ENCODE results near the gene TTBK2. TPM values are rescaled to one million over a fixed set of nuclear protein-coding genes. Genes with fewer than 3 reads are reported as not detected.
"Not testable (repeated sequence)": the region's sequence is repeated elsewhere in the genome, so short reads cannot be mapped to it uniquely, and the experiment has no call there.

TTBK2 gene
- total RNA-seq, 1 experiment from 2014 or later: 17.2 TPM

GRCh38 chr15:42772144-42772543 lies 148.4 kb downstream of the TTBK2 start:
- ChIA-PET POLR2A (no interaction called here), CTCF (no interaction called here)
- BruUV-seq (replicated peaks): no TSS peak
- H3K27ac ChIP-seq (ENCODE audit: low read length): no peak overlapping the region
- TF ChIP-seq TCF7L2 (IDR thresholded peaks at IDR 0.05; ENCODE audit: low read depth, low read length) (no peak), REST (IDR thresholded peaks at IDR 0.05; ENCODE audit: insufficient read depth in 1 of 2, low read depth in 2 of 2, low read length in 1 of 2) (no peak), POLR2AphosphoS5 (IDR thresholded peaks at IDR 0.05; ENCODE audit: low read depth, low read length) (no peak), SIN3A (IDR thresholded peaks at IDR 0.05; ENCODE audit: borderline replicate concordance, insufficient read depth, low read depth, low read length) (no peak)
- TF ChIP-seq, protein P1, sequence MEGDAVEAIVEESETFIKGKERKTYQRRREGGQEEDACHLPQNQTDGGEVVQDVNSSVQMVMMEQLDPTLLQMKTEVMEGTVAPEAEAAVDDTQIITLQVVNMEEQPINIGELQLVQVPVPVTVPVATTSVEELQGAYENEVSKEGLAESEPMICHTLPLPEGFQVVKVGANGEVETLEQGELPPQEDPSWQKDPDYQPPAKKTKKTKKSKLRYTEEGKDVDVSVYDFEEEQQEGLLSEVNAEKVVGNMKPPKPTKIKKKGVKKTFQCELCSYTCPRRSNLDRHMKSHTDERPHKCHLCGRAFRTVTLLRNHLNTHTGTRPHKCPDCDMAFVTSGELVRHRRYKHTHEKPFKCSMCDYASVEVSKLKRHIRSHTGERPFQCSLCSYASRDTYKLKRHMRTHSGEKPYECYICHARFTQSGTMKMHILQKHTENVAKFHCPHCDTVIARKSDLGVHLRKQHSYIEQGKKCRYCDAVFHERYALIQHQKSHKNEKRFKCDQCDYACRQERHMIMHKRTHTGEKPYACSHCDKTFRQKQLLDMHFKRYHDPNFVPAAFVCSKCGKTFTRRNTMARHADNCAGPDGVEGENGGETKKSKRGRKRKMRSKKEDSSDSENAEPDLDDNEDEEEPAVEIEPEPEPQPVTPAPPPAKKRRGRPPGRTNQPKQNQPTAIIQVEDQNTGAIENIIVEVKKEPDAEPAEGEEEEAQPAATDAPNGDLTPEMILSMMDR (IDR thresholded peaks at IDR 0.05): no peak
- in situ Hi-C loops (cut with HindIII; ENCODE audit: low pct_unique_long_range_greater_than_20kb, low sequenced_read_pairs): no loop called here
- H3K9me3 ChIP-seq (ENCODE audit: control insufficient read depth, insufficient read depth, low read depth, low read length): no peaks in the 10 kb centered on the region
- peaks cover 4% of the 10 kb centered on the region for H3K36me3 ChIP-seq (ENCODE audit: control insufficient read depth, insufficient read depth, low read length)
- H3K27me3 ChIP-seq (ENCODE audit: control insufficient read depth, insufficient read depth, low read length): no peaks in the 10 kb centered on the region
- H3K4me3 ChIP-seq (ENCODE audit: low read depth in 2 of 2, low read length in 2 of 2): no peak overlapping the region
- intact Hi-C loops (cut with micrococcal nuclease; ENCODE audit: unreplicated experiment): no loop called here
- DNase-seq (ENCODE audit: low read depth, low spot score) (no peak), ATAC-seq (no peak)
- H3K4me1 ChIP-seq (ENCODE audit: control insufficient read depth, insufficient read depth, low read length): no peaks in the 10 kb centered on the region

DNA sequence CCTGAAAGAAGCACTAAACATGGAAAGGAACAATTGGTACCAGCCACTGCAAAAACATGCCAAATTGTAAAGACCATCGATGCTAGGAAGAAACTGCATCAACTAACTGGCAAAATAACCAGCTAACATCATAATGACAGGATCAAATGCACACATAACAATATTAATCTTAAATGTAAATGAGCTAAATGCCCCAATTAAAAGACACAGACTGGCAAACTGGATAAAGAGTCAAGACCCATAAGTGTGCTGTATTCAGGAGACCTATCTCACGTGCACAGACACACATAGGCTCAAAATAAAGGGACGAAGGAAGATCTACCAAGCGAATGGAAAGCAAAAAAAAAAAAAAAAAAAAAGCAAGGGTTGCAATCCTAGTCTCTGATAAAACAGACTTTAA lies 154.5 kb downstream of the TTBK2 start:
- ATAC-seq: not testable (repeated sequence)

GRCh38 chr15:42764154-42764731 lies 156.3 kb downstream of the TTBK2 start:
- H3K36me3 ChIP-seq (ENCODE audit: control insufficient read depth, insufficient read depth, low read length); in situ Hi-C loops (cut with HindIII; ENCODE audit: low pct_unique_long_range_greater_than_20kb, low sequenced_read_pairs); CTCF ChIA-PET; H3K27ac ChIP-seq (ENCODE audit: low read length); H3K4me1 ChIP-seq (ENCODE audit: control insufficient read depth, insufficient read depth, low read length); BruUV-seq (replicated peaks); H3K27me3 ChIP-seq (ENCODE audit: control insufficient read depth, insufficient read depth, low read length); intact Hi-C loops (cut with micrococcal nuclease; ENCODE audit: unreplicated experiment); ATAC-seq; H3K4me3 ChIP-seq (ENCODE audit: low read depth in 2 of 2, low read length in 2 of 2); H3K9me3 ChIP-seq (ENCODE audit: control insufficient read depth, insufficient read depth, low read depth, low read length); POLR2A ChIA-PET; DNase-seq (ENCODE audit: low read depth, low spot score): not testable (repeated sequence)

More for the DNA sequence above, 154.5 kb downstream of the TTBK2 start:
- H3K4me3 ChIP-seq (ENCODE audit: low read depth in 2 of 2, low read length in 2 of 2); in situ Hi-C loops (cut with HindIII; ENCODE audit: low pct_unique_long_range_greater_than_20kb, low sequenced_read_pairs); intact Hi-C loops (cut with micrococcal nuclease; ENCODE audit: unreplicated experiment); H3K27me3 ChIP-seq (ENCODE audit: control insufficient read depth, insufficient read depth, low read length); POLR2A ChIA-PET; BruUV-seq (replicated peaks); H3K9me3 ChIP-seq (ENCODE audit: control insufficient read depth, insufficient read depth, low read depth, low read length); H3K36me3 ChIP-seq (ENCODE audit: control insufficient read depth, insufficient read depth, low read length); DNase-seq (ENCODE audit: low read depth, low spot score); H3K4me1 ChIP-seq (ENCODE audit: control insufficient read depth, insufficient read depth, low read length); CTCF ChIA-PET; H3K27ac ChIP-seq (ENCODE audit: low read length): not testable (repeated sequence)

DNA sequence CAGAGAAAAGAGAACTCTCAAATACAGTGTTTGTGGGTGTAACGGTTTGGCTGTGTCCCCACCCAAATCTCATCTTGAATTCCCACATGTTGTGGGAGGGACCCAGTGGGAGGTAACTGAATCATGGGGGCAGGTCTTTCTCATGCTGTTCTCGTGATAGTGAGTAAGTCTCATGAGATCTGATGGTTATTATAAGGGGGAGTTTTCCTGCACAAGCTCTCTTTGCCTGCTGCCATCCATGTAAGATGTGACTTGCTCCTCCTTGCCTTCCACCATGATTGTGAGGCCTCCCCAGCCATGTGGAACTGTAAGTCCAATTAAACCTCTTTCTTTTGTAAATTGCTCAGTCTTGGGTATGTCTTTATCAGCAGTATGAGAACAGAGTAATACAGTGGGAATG lies 158.8 kb downstream of the TTBK2 start:
- in situ Hi-C loops (cut with HindIII; ENCODE audit: low pct_unique_long_range_greater_than_20kb, low sequenced_read_pairs); ATAC-seq; H3K4me1 ChIP-seq (ENCODE audit: control insufficient read depth, insufficient read depth, low read length); H3K36me3 ChIP-seq (ENCODE audit: control insufficient read depth, insufficient read depth, low read length); H3K9me3 ChIP-seq (ENCODE audit: control insufficient read depth, insufficient read depth, low read depth, low read length); intact Hi-C loops (cut with micrococcal nuclease; ENCODE audit: unreplicated experiment); H3K27me3 ChIP-seq (ENCODE audit: control insufficient read depth, insufficient read depth, low read length); H3K27ac ChIP-seq (ENCODE audit: low read length); DNase-seq (ENCODE audit: low read depth, low spot score); CTCF ChIA-PET; H3K4me3 ChIP-seq (ENCODE audit: low read depth in 2 of 2, low read length in 2 of 2); BruUV-seq (replicated peaks): not testable (repeated sequence)
- POLR2A ChIA-PET: interaction anchor here (0.7 kb wide), 1 partner anchor 188 kb away, joined by 3 read pairs; no protein-coding TSS in a partner anchor

Data from Panc1 (cell line).